Neural progenitor cell (in vitro differentiated cells): ENCODE measurements around the gene CKS1B. TPM values are rescaled to one million over a fixed set of nuclear protein-coding genes. Genes with fewer than 3 reads are reported as not detected.

Source experiments
- DNase-seq: peaks from one replicate; pipeline ENCODE4 v3.0.0-alpha.2; 2016; ENCODE audit warnings: low spot score
- H2AFZ ChIP-seq: fragments of 200-600 bp; sonication (generic); replicated peaks from 2 replicates; pipeline ENCODE4 v1.6.1; 2016; ENCODE audit warnings: antibody characterized with exemption
- H3F3A ChIP-seq: fragments of 200-600 bp; sonication (generic); 2 replicates; pipeline ENCODE4 v1.6.1; 2016; ENCODE audit warnings: antibody characterized with exemption, low read depth
- H3K27ac ChIP-seq: fragments of 200-600 bp; sonication (generic); 2 replicates; pipeline ENCODE4 v1.5.1; 2016; ENCODE audit warnings: mild to moderate bottlenecking
- H3K27me3 ChIP-seq: fragments of 200-600 bp; sonication (generic); 2 replicates; pipeline ENCODE4 v1.6.1; 2016; ENCODE audit warnings: mild to moderate bottlenecking, moderate library complexity
- H3K36me3 ChIP-seq: fragments of 200-600 bp; sonication (generic); 2 replicates; pipeline ENCODE4 v1.5.1; 2016
- H3K4me1 ChIP-seq: fragments of 200-600 bp; sonication (generic); 2 replicates; pipeline ENCODE4 v1.6.1; 2016; ENCODE audit warnings: mixed run types
- H3K4me2 ChIP-seq: fragments of 200-600 bp; sonication (generic); 2 replicates; pipeline ENCODE4 v1.6.1; 2016
- H3K4me3 ChIP-seq: fragments of 200-600 bp; sonication (generic); 2 replicates; pipeline ENCODE4 v1.5.1; 2016
- H3K79me2 ChIP-seq: fragments of 200-600 bp; sonication (generic); 2 replicates; pipeline ENCODE4 v1.6.1; 2016; ENCODE audit warnings: low read depth
- H3K9ac ChIP-seq: fragments of 200-600 bp; sonication (generic); 2 replicates; pipeline ENCODE4 v1.6.1; 2016
- H3K9me3 ChIP-seq: fragments of 200-600 bp; sonication (generic); 2 replicates; pipeline ENCODE4 v1.5.1; 2016; ENCODE audit warnings: low read depth
- H4K20me1 ChIP-seq: fragments of 200-600 bp; sonication (generic); 2 replicates; pipeline ENCODE4 v1.6.1; 2016; ENCODE audit warnings: low read depth
- H3K27ac Mint-ChIP-seq: 3 replicates; pipeline ENCODE4 v1.8.0; 2021; ENCODE audit warnings: mixed read lengths
- H3K27me3 Mint-ChIP-seq: 2 replicates; pipeline ENCODE4 v1.8.0; 2022; ENCODE audit warnings: low read depth, mild to moderate bottlenecking, inconsistent platforms, moderate library complexity, mixed read lengths; ENCODE audit not compliant: insufficient read depth
- H3K36me3 Mint-ChIP-seq: 3 replicates; pipeline ENCODE4 v1.8.0; 2021; ENCODE audit warnings: mixed read lengths
- H3K4me1 Mint-ChIP-seq: 3 replicates; pipeline ENCODE4 v1.8.0; 2021; ENCODE audit warnings: mixed read lengths
- H3K4me3 Mint-ChIP-seq: 3 replicates; pipeline ENCODE4 v1.8.0; 2021; ENCODE audit warnings: mild to moderate bottlenecking, moderate library complexity, mixed read lengths
- H3K9me3 Mint-ChIP-seq: 3 replicates; pipeline ENCODE4 v1.8.0; 2020; ENCODE audit warnings: mixed read lengths
- EZH2 ChIP-seq: fragments of 200-600 bp; sonication (generic); IDR thresholded peaks from 2 replicates; pipeline ENCODE4 v1.6.1; 2017; ENCODE audit warnings: antibody characterized with exemption, mild to moderate bottlenecking, moderate library complexity
- EZH2phosphoT487 ChIP-seq: fragments of 200-600 bp; sonication (generic); IDR thresholded peaks from 2 replicates; pipeline ENCODE4 v1.6.1; 2017; ENCODE audit warnings: antibody characterized with exemption
- total RNA-seq: library from RNA; depleted of rRNA; stranded (reverse); fragments of >200 nt; gene quantifications from 2 replicates; pipeline ENCODE4 v1.2.3, GENCODE V29; 2015; ENCODE audit warnings: low replicate concordance
- TF ChIP-seq, protein P1 (sequence below): fragments of 200-600 bp; sonication (generic); IDR thresholded peaks from 2 replicates; pipeline ENCODE4 v1.5.1; 2017; ENCODE audit warnings: antibody characterized with exemption, mild to moderate bottlenecking

Gene CKS1B
- total RNA-seq, 1 donor from 2014 or later: 297 TPM

DNA sequence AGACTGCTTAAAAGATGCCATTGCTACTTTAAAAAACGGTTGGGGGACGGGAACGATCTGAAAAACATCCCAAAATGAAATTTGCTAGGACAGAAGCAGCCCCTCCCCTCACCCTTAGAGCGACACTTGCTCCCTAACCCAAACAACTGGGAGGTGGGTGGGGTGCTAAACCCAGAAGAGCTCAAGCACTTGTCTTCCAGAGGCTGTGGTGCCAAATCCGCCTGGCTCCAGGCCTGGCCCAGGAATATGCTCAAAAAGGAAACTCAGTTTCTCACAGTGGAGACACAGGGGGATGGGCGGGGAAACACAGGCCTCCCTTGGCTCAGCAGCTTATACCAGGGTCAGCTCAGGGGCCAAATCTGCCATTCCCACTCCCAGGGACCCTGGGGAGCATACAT is 17.9 kb upstream of the CKS1B start:
- peaks cover 74% of the 10 kb centered on the region for H3K4me1 Mint-ChIP-seq
- Histone ChIP-seq H3K79me2 (peaks cover 61% of the 10 kb centered on the region), H3K27ac (peak overlapping the region; percentile 70), H3K36me3 (no peaks in the 10 kb centered on the region), H3F3A (peaks cover 58% of the 10 kb centered on the region), H3K4me3 (peak overlapping the region; percentile 66), H2AFZ (no peak overlapping the region), H3K9ac (no peak overlapping the region), H3K27me3 (no peaks in the 10 kb centered on the region), H4K20me1 (peaks cover 48% of the 10 kb centered on the region), H3K9me3 (no peaks in the 10 kb centered on the region), H3K4me2 (peak overlapping the region; percentile 85), H3K4me1 (peaks cover 45% of the 10 kb centered on the region)
- H3K36me3 Mint-ChIP-seq: peaks cover 9% of the 10 kb centered on the region
- H3K9me3 Mint-ChIP-seq: no peaks in the 10 kb centered on the region
- peak overlapping the region; percentile 100 for H3K27ac Mint-ChIP-seq
- H3K4me3 Mint-ChIP-seq: peak overlapping the region; percentile 94
- TF ChIP-seq EZH2phosphoT487 (no peak), EZH2 (no peak)
- TF ChIP-seq, protein P1, sequence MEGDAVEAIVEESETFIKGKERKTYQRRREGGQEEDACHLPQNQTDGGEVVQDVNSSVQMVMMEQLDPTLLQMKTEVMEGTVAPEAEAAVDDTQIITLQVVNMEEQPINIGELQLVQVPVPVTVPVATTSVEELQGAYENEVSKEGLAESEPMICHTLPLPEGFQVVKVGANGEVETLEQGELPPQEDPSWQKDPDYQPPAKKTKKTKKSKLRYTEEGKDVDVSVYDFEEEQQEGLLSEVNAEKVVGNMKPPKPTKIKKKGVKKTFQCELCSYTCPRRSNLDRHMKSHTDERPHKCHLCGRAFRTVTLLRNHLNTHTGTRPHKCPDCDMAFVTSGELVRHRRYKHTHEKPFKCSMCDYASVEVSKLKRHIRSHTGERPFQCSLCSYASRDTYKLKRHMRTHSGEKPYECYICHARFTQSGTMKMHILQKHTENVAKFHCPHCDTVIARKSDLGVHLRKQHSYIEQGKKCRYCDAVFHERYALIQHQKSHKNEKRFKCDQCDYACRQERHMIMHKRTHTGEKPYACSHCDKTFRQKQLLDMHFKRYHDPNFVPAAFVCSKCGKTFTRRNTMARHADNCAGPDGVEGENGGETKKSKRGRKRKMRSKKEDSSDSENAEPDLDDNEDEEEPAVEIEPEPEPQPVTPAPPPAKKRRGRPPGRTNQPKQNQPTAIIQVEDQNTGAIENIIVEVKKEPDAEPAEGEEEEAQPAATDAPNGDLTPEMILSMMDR: no peak
- DNase-seq: peak; percentile 58
- peaks cover 17% of the 10 kb centered on the region for H3K27me3 Mint-ChIP-seq

- Mint-ChIP-seq H3K36me3 (peaks cover 9% of the 10 kb centered on the region), H3K9me3 (no peaks in the 10 kb centered on the region), H3K27me3 (peaks cover 14% of the 10 kb centered on the region), H3K27ac (peak overlapping the region; percentile 100), H3K4me3 (peak overlapping the region; percentile 94), H3K4me1 (peaks cover 73% of the 10 kb centered on the region)
- Histone ChIP-seq H3K4me1 (peaks cover 46% of the 10 kb centered on the region), H3K4me2 (peak overlapping the region; percentile 85), H3K4me3 (peak overlapping the region; percentile 66), H3K36me3 (no peaks in the 10 kb centered on the region), H3K79me2 (peaks cover 63% of the 10 kb centered on the region), H3K27ac (peak overlapping the region; percentile 70), H4K20me1 (peaks cover 42% of the 10 kb centered on the region), H3K9ac (no peak overlapping the region), H3K27me3 (no peaks in the 10 kb centered on the region), H3F3A (peaks cover 61% of the 10 kb centered on the region), H2AFZ (no peak overlapping the region), H3K9me3 (no peaks in the 10 kb centered on the region)
- TF ChIP-seq EZH2 (no peak), EZH2phosphoT487 (no peak)
- TF ChIP-seq, protein P1: no peak
- DNase-seq: no peak
Observed at GRCh38 chr1:154957091-154957657, 17.3 kb upstream of the CKS1B start.

GRCh38 chr1:154958036-154958435 is 16.4 kb upstream of the CKS1B start:
- Histone ChIP-seq H4K20me1 (peaks cover 33% of the 10 kb centered on the region), H3K36me3 (no peaks in the 10 kb centered on the region), H3K4me1 (peaks cover 54% of the 10 kb centered on the region), H3K9me3 (no peaks in the 10 kb centered on the region), H2AFZ (no peak overlapping the region), H3F3A (peaks cover 69% of the 10 kb centered on the region), H3K79me2 (peaks cover 63% of the 10 kb centered on the region), H3K9ac (no peak overlapping the region), H3K4me2 (no peak overlapping the region), H3K27ac (peak overlapping the region; percentile 70), H3K4me3 (no peak overlapping the region), H3K27me3 (no peaks in the 10 kb centered on the region)
- H3K4me1 Mint-ChIP-seq: peaks cover 71% of the 10 kb centered on the region
- peaks cover 13% of the 10 kb centered on the region for H3K27me3 Mint-ChIP-seq
- DNase-seq: no peak
- H3K4me3 Mint-ChIP-seq: no peak overlapping the region
- H3K36me3 Mint-ChIP-seq: peaks cover 7% of the 10 kb centered on the region
- no peaks in the 10 kb centered on the region for H3K9me3 Mint-ChIP-seq
- peak overlapping the region; percentile 100 for H3K27ac Mint-ChIP-seq
- no peak for TF ChIP-seq EZH2phosphoT487
- TF ChIP-seq, protein P1: no peak
- no peak for TF ChIP-seq EZH2
